HEK293 (cell line): Measurements from ENCODE around the gene PGAP6.
A peak's percentile ranks its signal among the peaks of the same experiment; 100 is the strongest.

Source experiments
- BCL11A ChIP-seq: fragments of 450-650 bp; formaldehyde crosslinking; IDR thresholded peaks from 2 replicates; pipeline ENCODE4 v1.5.1; 2016; ENCODE audit warnings: low read depth, missing biosample characterization, missing genetic modification characterization
- GLI2 ChIP-seq: fragments of 450-650 bp; formaldehyde crosslinking; IDR thresholded peaks from 2 replicates; pipeline ENCODE4; 2017; ENCODE audit warnings: missing biosample characterization, missing genetic modification characterization, low read depth, borderline replicate concordance
- GLIS1 ChIP-seq: fragments of 450-650 bp; formaldehyde crosslinking; IDR thresholded peaks from 2 replicates; pipeline ENCODE4 v1.5.1; 2016; ENCODE audit warnings: missing biosample characterization, missing genetic modification characterization
- KLF16 ChIP-seq: fragments of 450-650 bp; formaldehyde crosslinking; IDR thresholded peaks from 2 replicates; pipeline ENCODE4 v1.5.1; 2017; ENCODE audit warnings: missing biosample characterization, missing genetic modification characterization
- MEIS1 ChIP-seq: sonication (generic); formaldehyde crosslinking; IDR thresholded peaks from 2 replicates; pipeline ENCODE4 v1.8.1; 2022; ENCODE audit warnings: missing genetic modification reagents, mild to moderate bottlenecking, borderline replicate concordance
- MYNN ChIP-seq: fragments of 450-650 bp; formaldehyde crosslinking; IDR thresholded peaks from 2 replicates; pipeline ENCODE4 v1.5.1; 2016; ENCODE audit warnings: missing biosample characterization, missing genetic modification characterization, borderline replicate concordance
- REPIN1 ChIP-seq: fragments of 450-650 bp; formaldehyde crosslinking; IDR thresholded peaks from 2 replicates; pipeline ENCODE4 v1.5.1; 2017; ENCODE audit warnings: missing biosample characterization, missing genetic modification characterization, low read depth
- TSHZ1 ChIP-seq: fragments of 450-650 bp; formaldehyde crosslinking; IDR thresholded peaks from 2 replicates; pipeline ENCODE4 v1.5.1; 2016; ENCODE audit warnings: missing biosample characterization, missing genetic modification characterization, borderline replicate concordance
- WT1 ChIP-seq: fragments of 450-650 bp; formaldehyde crosslinking; IDR thresholded peaks from 2 replicates; pipeline ENCODE4 v1.5.1; 2016; ENCODE audit warnings: missing biosample characterization, missing genetic modification characterization
- ZBTB6 ChIP-seq: fragments of 450-650 bp; formaldehyde crosslinking; IDR thresholded peaks from 2 replicates; pipeline ENCODE4 v1.5.1; 2017; ENCODE audit warnings: missing biosample characterization, missing genetic modification characterization
- ZNF121 ChIP-seq: fragments of 450-650 bp; formaldehyde crosslinking; IDR thresholded peaks from 2 replicates; pipeline ENCODE4 v1.5.1; 2016; ENCODE audit warnings: missing biosample characterization, missing genetic modification characterization
- ZNF155 ChIP-seq: fragments of 450-650 bp; formaldehyde crosslinking; IDR thresholded peaks from 2 replicates; pipeline ENCODE4 v1.5.1; 2016; ENCODE audit warnings: missing biosample characterization, missing genetic modification characterization
- ZNF157 ChIP-seq: fragments of 450-650 bp; formaldehyde crosslinking; IDR thresholded peaks from 2 replicates; pipeline ENCODE4 v1.5.1; 2016; ENCODE audit warnings: missing biosample characterization, missing genetic modification characterization
- ZNF175 ChIP-seq: fragments of 450-650 bp; formaldehyde crosslinking; IDR thresholded peaks from 2 replicates; pipeline ENCODE4 v1.5.1; 2016; ENCODE audit warnings: missing biosample characterization, missing genetic modification characterization
- ZNF398 ChIP-seq: fragments of 450-650 bp; formaldehyde crosslinking; IDR thresholded peaks from 2 replicates; pipeline ENCODE4 v1.5.1; 2017; ENCODE audit warnings: missing biosample characterization, missing genetic modification characterization
- ZNF514 ChIP-seq: fragments of 450-650 bp; formaldehyde crosslinking; IDR thresholded peaks from 2 replicates; pipeline ENCODE4 v1.5.1; 2016; ENCODE audit warnings: missing biosample characterization, missing genetic modification characterization
- ZNF558 ChIP-seq: fragments of 450-650 bp; formaldehyde crosslinking; IDR thresholded peaks from 2 replicates; pipeline ENCODE4 v1.5.1; 2016; ENCODE audit warnings: missing biosample characterization, missing genetic modification characterization
- ZNF660 ChIP-seq: fragments of 450-650 bp; IDR thresholded peaks from 2 replicates; pipeline ENCODE4 v1.5.1; 2018; ENCODE audit warnings: missing biosample characterization, mild to moderate bottlenecking, missing genetic modification characterization
- ZNF664 ChIP-seq: fragments of 450-650 bp; formaldehyde crosslinking; IDR thresholded peaks from 2 replicates; pipeline ENCODE4 v1.5.1; 2016; ENCODE audit warnings: missing biosample characterization, missing genetic modification characterization
- ZNF677 ChIP-seq: fragments of 450-650 bp; IDR thresholded peaks from 2 replicates; pipeline ENCODE4 v1.5.0; 2018; ENCODE audit warnings: missing biosample characterization, mild to moderate bottlenecking, missing genetic modification characterization, moderate library complexity
- ZNF701 ChIP-seq: fragments of 450-650 bp; formaldehyde crosslinking; IDR thresholded peaks from 2 replicates; pipeline ENCODE4 v1.5.1; 2016; ENCODE audit warnings: missing biosample characterization, missing genetic modification characterization
- ZSCAN16 ChIP-seq: fragments of 450-650 bp; formaldehyde crosslinking; IDR thresholded peaks from 2 replicates; pipeline ENCODE4 v1.5.1; 2016; ENCODE audit warnings: missing biosample characterization, missing genetic modification characterization
- ZSCAN30 ChIP-seq: fragments of 450-650 bp; IDR thresholded peaks from 2 replicates; pipeline ENCODE4 v1.5.1; 2018; ENCODE audit warnings: missing biosample characterization, mild to moderate bottlenecking, missing genetic modification characterization, moderate library complexity
- TF ChIP-seq, protein P1 (sequence below): fragments of 450-650 bp; formaldehyde crosslinking; IDR thresholded peaks from 2 replicates; pipeline ENCODE4; 2016; ENCODE audit warnings: missing biosample characterization, missing genetic modification characterization
- TF ChIP-seq, protein P2 (sequence below): fragments of 450-650 bp; formaldehyde crosslinking; IDR thresholded peaks from 2 replicates; pipeline ENCODE4 v1.5.1; 2016; ENCODE audit warnings: missing biosample characterization, missing genetic modification characterization
- TF ChIP-seq, protein P3 (sequence below): fragments of 450-650 bp; formaldehyde crosslinking; IDR thresholded peaks from 2 replicates; pipeline ENCODE4 v1.5.1; 2016; ENCODE audit warnings: missing biosample characterization, missing genetic modification characterization
- TF ChIP-seq, protein P4 (sequence below): fragments of 450-650 bp; formaldehyde crosslinking; IDR thresholded peaks from 2 replicates; pipeline ENCODE4 v1.5.1; 2017; ENCODE audit warnings: missing biosample characterization, missing genetic modification characterization

Gene PGAP6

DNA sequence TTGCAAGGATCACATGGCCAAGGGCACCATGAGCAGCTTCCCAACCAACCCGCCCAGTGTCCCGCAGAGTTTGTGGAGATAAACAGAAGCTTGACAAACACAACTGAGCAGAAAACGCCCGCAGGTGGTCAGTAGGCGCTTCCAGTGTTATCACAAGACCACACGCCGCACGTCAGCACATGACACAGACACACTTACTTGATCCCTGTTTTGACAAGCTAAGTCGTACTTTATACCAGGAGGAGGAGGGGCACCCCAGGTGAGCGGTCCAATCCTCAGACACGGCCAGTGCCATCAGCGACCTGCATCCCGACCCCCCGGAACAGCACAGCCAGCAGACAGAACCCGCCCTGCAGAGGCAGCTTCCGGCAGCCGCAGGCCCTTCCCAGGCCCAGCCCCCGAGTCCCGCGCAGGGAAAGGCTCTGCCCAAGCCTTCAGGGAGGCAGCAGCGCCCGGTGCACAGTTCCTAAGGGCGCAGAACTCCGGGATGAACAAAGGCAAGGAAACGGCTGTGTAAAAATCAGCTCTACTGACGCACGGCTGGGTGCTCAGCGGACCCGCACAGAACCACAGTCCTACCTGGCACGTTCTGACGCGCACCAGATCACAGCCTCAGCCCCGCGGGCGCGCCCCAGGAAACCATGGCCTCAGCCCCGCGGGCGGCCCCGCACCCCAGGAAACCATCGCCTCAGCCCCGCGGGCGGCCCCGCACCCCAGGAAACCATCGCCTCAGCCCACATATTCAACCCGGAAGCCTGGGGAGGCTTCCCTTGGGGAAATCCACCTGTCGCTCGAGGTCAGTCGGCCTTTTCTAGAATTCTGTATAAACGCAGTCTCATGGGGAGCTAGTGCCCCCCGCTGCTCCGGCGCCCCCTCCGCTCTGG, 57.1 kb downstream of the PGAP6 start (continued):
- no peak for TF ChIP-seq ZNF398 (tag by site-specific recombination)
- no peak for TF ChIP-seq KLF16 (tag by site-specific recombination)
- peak; percentile 87 for TF ChIP-seq TSHZ1 (tag by site-specific recombination)
- 0 out of 2 replicates have a peak, but pooled peaks have one; percentile 23 for TF ChIP-seq MYNN
- TF ChIP-seq, protein P1, sequence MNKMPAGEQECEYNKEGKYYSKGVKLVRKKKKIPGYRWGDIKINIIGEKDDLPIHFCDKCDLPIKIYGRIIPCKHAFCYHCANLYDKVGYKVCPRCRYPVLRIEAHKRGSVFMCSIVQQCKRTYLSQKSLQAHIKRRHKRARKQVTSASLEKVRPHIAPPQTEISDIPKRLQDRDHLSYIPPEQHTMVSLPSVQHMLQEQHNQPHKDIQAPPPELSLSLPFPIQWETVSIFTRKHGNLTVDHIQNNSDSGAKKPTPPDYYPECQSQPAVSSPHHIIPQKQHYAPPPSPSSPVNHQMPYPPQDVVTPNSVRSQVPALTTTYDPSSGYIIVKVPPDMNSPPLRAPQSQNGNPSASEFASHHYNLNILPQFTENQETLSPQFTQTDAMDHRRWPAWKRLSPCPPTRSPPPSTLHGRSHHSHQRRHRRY (tag by site-specific recombination) = 0 out of 2 replicates have a peak, but pooled peaks have one; percentile 26
- peak; percentile 45; the same call in 1 of the 2 replicates for TF ChIP-seq ZSCAN30 (tag by site-specific recombination)
- TF ChIP-seq ZNF701 (tag by site-specific recombination) = no peak
- TF ChIP-seq, protein P2, sequence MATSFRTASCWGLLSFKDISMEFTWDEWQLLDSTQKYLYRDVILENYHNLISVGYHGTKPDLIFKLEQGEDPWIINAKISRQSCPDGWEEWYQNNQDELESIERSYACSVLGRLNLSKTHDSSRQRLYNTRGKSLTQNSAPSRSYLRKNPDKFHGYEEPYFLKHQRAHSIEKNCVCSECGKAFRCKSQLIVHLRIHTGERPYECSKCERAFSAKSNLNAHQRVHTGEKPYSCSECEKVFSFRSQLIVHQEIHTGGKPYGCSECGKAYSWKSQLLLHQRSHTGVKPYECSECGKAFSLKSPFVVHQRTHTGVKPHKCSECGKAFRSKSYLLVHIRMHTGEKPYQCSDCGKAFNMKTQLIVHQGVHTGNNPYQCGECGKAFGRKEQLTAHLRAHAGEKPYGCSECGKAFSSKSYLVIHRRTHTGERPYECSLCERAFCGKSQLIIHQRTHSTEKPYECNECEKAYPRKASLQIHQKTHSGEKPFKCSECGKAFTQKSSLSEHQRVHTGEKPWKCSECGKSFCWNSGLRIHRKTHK (tag by site-specific recombination) = no peak
- no peak for TF ChIP-seq ZNF155 (tag by site-specific recombination)
- peak; percentile 94; the same call in 1 of the 2 replicates for TF ChIP-seq GLI2 (tag by site-specific recombination)
- TF ChIP-seq REPIN1 (tag by site-specific recombination) = no peak
- TF ChIP-seq, protein P3, sequence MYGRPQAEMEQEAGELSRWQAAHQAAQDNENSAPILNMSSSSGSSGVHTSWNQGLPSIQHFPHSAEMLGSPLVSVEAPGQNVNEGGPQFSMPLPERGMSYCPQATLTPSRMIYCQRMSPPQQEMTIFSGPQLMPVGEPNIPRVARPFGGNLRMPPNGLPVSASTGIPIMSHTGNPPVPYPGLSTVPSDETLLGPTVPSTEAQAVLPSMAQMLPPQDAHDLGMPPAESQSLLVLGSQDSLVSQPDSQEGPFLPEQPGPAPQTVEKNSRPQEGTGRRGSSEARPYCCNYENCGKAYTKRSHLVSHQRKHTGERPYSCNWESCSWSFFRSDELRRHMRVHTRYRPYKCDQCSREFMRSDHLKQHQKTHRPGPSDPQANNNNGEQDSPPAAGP (tag by site-specific recombination) = peak; percentile 100
- TF ChIP-seq ZNF157 (tag by site-specific recombination) = no peak
- no peak for TF ChIP-seq ZNF175 (tag by site-specific recombination)
- TF ChIP-seq, protein P4, sequence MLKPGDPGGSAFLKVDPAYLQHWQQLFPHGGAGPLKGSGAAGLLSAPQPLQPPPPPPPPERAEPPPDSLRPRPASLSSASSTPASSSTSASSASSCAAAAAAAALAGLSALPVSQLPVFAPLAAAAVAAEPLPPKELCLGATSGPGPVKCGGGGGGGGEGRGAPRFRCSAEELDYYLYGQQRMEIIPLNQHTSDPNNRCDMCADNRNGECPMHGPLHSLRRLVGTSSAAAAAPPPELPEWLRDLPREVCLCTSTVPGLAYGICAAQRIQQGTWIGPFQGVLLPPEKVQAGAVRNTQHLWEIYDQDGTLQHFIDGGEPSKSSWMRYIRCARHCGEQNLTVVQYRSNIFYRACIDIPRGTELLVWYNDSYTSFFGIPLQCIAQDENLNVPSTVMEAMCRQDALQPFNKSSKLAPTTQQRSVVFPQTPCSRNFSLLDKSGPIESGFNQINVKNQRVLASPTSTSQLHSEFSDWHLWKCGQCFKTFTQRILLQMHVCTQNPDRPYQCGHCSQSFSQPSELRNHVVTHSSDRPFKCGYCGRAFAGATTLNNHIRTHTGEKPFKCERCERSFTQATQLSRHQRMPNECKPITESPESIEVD (tag by site-specific recombination) = peak; percentile 88
- no peak for TF ChIP-seq ZBTB6 (tag by site-specific recombination)
- TF ChIP-seq ZNF121 (tag by site-specific recombination) = no peak
- TF ChIP-seq ZNF677 (tag by site-specific recombination) = no peak
- TF ChIP-seq ZNF558 (tag by site-specific recombination) = peak; percentile 53; the same call in 1 of the 2 replicates
- no peak for TF ChIP-seq ZNF514
- peak; percentile 92 for TF ChIP-seq WT1 (tag by site-specific recombination)
- TF ChIP-seq BCL11A (tag by site-specific recombination) = no peak
- no peak for TF ChIP-seq MEIS1 (CRISPR knock-in tag)
- no peak for TF ChIP-seq ZNF664 (tag by site-specific recombination)
- peak; percentile 98 for TF ChIP-seq GLIS1 (tag by site-specific recombination)
- TF ChIP-seq ZSCAN16 = peak; percentile 70; the same call in 1 of the 2 replicates
- TF ChIP-seq ZNF660 (tag by site-specific recombination) = 0 out of 2 replicates have a peak, but pooled peaks have one; percentile 40
